Stimulated activated CD8-positive, alpha-beta memory T cell treated with anti-CD3 and anti-CD28 coated beads, Interleukin-4, amount 100 ng/mL, for 1 hour (primary cell): ENCODE data around the gene STK32B.
"Not testable (repeated sequence)": the region's sequence is repeated elsewhere in the genome, so short reads cannot be mapped to it uniquely, and the experiment has no call there.

Experiments used
- DNase-seq, 2 donors: peaks; one replicate each; pipeline ENCODE4 v3.0.0-alpha.2; 2020; ENCODE audit warnings: low read depth in 2 of 2, low spot score in 1 of 2

Gene STK32B

GRCh38 chr4:5203309-5203992, 152.2 kb downstream of the STK32B start:
- no peak for DNase-seq

GRCh38 chr4:5203993-5204310, 152.7 kb downstream of the STK32B start:
- no peak for DNase-seq

DNA sequence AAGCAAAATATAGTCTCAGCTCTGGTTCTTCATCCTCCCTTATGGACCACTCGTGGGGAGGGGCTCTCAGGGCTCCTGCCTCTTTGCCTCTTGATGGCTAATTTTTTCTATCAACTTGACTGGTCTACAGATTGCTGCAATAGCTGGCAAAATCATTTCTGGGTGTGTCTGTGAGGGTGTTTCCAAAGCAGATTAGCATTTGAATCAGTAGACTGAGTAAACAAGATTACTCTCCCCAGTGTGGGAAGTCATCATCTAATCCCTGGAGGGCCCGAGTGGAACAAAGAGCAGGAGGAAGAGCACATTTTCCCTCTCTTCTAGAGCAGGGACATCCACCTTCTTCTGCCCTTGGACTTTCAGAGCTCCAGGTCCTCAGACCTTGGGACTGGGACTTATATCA, 153.5 kb downstream of the STK32B start:
- no peak for DNase-seq

- no peak for DNase-seq
These were observed 154.9 kb downstream of the STK32B start for GRCh38 chr4:5206016-5206790.

GRCh38 chr4:5209862-5210261, 158.6 kb downstream of the STK32B start:
- no peak for DNase-seq

DNA sequence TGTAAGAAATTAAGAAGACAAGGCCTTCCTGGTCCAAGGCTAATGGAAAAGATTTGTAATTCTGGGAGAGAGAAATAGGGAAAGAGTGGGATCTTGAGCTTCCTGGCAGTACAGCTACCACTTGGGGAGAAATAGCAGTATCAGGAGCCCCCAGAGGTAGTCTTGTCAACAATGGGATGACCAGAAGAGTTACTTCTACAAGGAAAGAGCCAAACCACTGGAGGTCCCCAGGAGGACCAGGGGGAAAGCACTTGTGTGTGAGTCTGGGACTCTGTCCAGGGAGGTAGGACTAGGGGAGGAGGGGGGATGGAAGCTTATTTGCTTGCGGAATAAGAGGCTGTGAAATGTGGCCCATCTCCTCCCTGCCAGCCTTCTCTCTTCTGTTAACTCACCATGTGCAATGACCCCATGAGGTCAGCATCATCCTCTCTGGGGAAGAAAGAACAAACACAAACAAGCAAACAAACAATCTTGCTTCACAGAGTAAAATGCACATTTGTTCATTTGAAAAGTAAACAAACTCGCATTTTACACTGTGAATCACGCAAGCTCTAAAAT, 160.1 kb downstream of the STK32B start:
- DNase-seq: no peak

- DNase-seq: no peak
These were observed 161.2 kb downstream of the STK32B start for GRCh38 chr4:5212255-5213013.

GRCh38 chr4:5213087-5213595, 161.9 kb downstream of the STK32B start:
- no peak for DNase-seq

- no peak for DNase-seq
These were observed 164.0 kb downstream of the STK32B start for GRCh38 chr4:5215321-5215720.

- no peak for DNase-seq
These were observed 166.1 kb downstream of the STK32B start for GRCh38 chr4:5217421-5217820.

GRCh38 chr4:5218376-5219069, 167.2 kb downstream of the STK32B start:
- no peak for DNase-seq

DNA sequence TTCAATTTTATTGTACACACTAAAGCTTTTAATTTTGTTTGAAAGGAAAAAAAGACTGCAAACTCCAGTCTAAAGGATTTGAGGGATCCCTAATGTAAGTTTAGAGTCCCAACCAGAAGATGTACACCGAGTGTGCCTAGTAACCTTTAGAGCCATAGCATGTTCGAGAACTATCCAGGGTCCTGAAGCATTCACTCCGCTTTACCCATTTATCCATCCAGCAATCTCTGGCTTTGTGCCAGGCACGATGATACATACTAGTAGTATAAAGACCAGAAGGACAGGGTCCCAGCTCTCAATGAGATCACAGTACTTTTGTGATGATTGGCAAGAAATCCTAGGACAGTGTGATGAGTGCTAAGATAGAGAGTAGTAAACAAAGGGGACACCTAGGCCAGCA, 168.7 kb downstream of the STK32B start:
- no peak for DNase-seq

GRCh38 chr4:5222047-5222446, 170.8 kb downstream of the STK32B start:
- no peak for DNase-seq

GRCh38 chr4:5222951-5223350, 171.7 kb downstream of the STK32B start:
- no peak for DNase-seq

GRCh38 chr4:5224340-5224739, 173.1 kb downstream of the STK32B start:
- no peak for DNase-seq

DNA sequence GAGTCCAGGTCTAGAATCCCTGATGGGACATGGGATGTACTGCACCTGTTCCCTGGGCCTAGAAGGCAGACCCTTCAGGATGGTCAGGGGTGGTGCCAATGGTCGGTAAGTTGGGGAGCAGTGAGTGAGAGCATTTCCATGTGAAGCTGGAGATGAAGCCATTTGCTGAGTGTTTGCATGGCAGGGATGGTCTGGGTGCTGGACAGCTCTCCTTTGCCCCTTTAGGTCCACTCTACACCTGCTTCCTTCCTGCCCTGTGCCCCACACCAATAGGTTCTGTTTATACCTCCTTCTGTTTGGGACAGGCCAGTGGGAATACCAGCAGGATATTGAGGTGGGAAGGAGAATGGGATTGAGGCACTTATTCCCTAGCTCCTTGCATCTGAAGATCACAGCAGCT, 181.3 kb downstream of the STK32B start:
- no peak for DNase-seq

DNA sequence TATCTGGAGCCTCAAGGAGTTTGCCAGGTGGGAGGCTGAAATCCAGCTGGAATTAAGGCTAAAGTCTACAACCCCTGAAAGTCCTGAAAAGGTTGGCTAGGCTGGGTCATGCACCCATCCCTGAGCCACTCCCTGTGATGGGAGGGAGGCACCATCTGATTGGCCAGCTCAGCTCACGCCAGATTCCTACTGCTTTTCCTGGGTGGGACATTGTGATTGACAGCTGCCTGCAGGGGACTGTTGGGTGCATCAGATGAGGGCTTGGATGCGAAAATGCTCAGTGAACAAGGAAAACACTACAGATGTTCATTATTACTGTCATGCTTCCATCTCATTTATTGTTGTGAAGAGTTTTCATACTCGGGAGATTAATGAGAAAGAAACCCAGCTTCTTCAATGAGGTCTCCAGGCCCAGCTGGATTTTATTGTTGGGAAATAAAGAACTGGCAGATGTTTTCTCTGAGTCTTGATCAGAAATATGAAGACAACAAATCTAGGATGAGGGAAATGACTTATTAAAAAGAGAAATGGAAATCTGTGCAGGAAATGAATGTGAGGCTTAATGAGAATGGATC, 185.9 kb downstream of the STK32B start:
- no peak for DNase-seq

GRCh38 chr4:5238173-5238572, 186.9 kb downstream of the STK32B start:
- DNase-seq: no peak

GRCh38 chr4:5247061-5247460, 195.8 kb downstream of the STK32B start:
- not testable (repeated sequence) for DNase-seq

- DNase-seq: no peak
These were observed 196.5 kb downstream of the STK32B start for GRCh38 chr4:5247735-5248134.

DNA sequence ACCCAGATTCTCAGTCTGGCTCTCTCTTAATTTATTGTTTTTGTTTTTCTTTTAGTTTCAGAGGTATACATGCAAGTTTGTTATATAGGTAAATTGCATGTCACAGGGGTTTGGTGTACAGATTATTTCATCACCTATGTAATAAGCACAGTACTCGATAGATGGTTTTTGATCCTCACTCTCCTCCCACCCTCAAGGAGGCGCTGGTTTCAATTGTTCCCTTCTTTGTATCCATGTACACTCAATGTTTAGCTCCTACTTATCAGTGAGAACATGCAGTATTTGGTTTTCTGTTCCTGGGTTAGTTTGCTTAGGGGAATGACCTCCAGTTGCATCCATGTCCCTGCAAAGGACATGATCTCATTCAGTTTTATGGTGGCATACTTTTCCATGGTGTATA, 198.4 kb downstream of the STK32B start:
- no peak for DNase-seq
